ENCODE results near the gene ARHGEF3.

DNA sequence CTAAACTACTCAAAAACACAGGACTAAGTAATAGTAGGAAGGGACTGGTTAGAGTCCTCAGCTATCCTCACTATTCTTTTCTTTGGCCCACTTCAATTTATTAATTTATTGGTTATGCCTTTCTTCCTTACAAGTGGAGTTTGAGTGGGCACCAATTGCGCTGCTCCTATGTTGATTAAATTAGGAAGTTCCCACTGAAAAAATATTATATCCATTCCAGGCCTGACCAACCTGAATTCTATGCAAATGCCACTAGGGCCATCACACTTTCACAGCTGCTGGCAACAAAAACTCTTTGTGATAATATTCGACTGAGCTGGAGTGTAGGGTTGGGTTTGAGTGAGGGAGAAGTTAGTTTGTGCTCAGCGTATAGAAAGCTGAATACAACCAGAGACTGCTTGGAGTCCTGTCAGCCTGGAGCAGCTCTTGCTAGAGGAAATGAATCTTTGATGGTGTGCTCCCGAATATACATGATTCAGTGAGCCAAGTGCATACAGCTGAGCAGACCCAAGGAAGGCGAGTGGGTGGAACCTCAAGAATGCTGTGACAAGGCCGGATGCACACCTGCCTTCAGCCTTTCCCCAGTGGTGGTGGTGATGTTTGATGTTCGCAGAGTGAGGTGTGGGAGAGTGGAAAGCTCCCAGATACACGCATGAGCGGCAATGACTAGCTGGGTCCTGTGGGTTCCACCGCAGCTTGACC is 1.5 kb downstream of the ARHGEF3 start:
- no peak for TF ChIP-seq POLR2A (IDR thresholded peaks at IDR 0.05; ENCODE audit: low read depth, low read length)
- no peak for TF ChIP-seq SPI1 (IDR thresholded peaks at IDR 0.05; ENCODE audit: low read depth, low read length)
